PC-3 (cell line): ENCODE measurements around the gene DVL1.

Experiments used
- CTCF ChIP-seq: fragments of 300-600 bp; sonication (generic); conservative IDR thresholded peaks from 2 replicates; pipeline ENCODE4 v1.5.1; 2017; ENCODE audit warnings: antibody characterized with exemption, low read depth, mild to moderate bottlenecking, low read length
- EZH2 ChIP-seq: fragments of 300-600 bp; sonication (generic); IDR thresholded peaks from one replicate; pipeline ENCODE4 v1.6.1; 2017; ENCODE audit warnings: antibody characterized with exemption, mild to moderate bottlenecking, low read length; ENCODE audit not compliant: unreplicated experiment

- no peak for TF ChIP-seq CTCF
- no peak for TF ChIP-seq EZH2
Measured at GRCh38 chr1:1287288-1288110, 61.7 kb downstream of the DVL1 start.
